HepG2 (cell line): Measurements from ENCODE around the gene CIART. TPM values are rescaled to one million over a fixed set of nuclear protein-coding genes. Genes with fewer than 3 reads are reported as not detected.

Experiments
- AGO2 ChIP-seq: fragments of 200-400 bp; formaldehyde crosslinking; optimal IDR thresholded peaks from 2 replicates; pipeline ENCODE3; 2017; ENCODE audit warnings: mild to moderate bottlenecking, low read depth, low read length, moderate library complexity
- CHD2 ChIP-seq: IDR thresholded peaks from 2 replicates; pipeline ENCODE4 v1.6.1; 2011; ENCODE audit warnings: low read depth, low read length, improper control_type of control experiment
- HES4 ChIP-seq: sonication (generic); formaldehyde crosslinking; IDR thresholded peaks from 2 replicates; pipeline ENCODE4 v1.9.0; 2021; ENCODE audit warnings: mild to moderate bottlenecking, missing genetic modification reagents, borderline replicate concordance
- HOXA9 ChIP-seq: sonication (generic); formaldehyde crosslinking; IDR thresholded peaks from 2 replicates; pipeline ENCODE4 v1.8.1; 2022; ENCODE audit warnings: missing genetic modification reagents, mild to moderate bottlenecking, moderate library complexity, borderline replicate concordance
- MED1 ChIP-seq: sonication (generic); formaldehyde crosslinking; IDR thresholded peaks from 2 replicates; pipeline ENCODE4 v1.4.0; 2020; ENCODE audit warnings: missing genetic modification reagents
- NFIB ChIP-seq: sonication (generic); formaldehyde crosslinking; IDR thresholded peaks from 2 replicates; pipeline ENCODE4 v1.9.0; 2021; ENCODE audit warnings: missing genetic modification reagents, mild to moderate bottlenecking, borderline replicate concordance
- PHF21A ChIP-seq: sonication (generic); formaldehyde crosslinking; IDR thresholded peaks from 2 replicates; pipeline ENCODE4 v1.5.0; 2020; ENCODE audit warnings: mild to moderate bottlenecking, missing genetic modification reagents
- PHF5A ChIP-seq: IDR thresholded peaks from one replicate; pipeline ENCODE4 v1.6.1; 2018; ENCODE audit warnings: low read depth, missing genetic modification reagents; ENCODE audit not compliant: unreplicated experiment
- ZNF232 ChIP-seq: sonication (generic); formaldehyde crosslinking; IDR thresholded peaks from 2 replicates; pipeline ENCODE4 v1.4.0; 2020; ENCODE audit warnings: missing genetic modification reagents, borderline replicate concordance
- ZNF24 ChIP-seq: fragments of 450-650 bp; IDR thresholded peaks from 2 replicates; pipeline ENCODE4 v1.6.1; 2017; ENCODE audit warnings: antibody characterized with exemption, mild to moderate bottlenecking
- ZNF33A ChIP-seq: sonication (generic); formaldehyde crosslinking; IDR thresholded peaks from 2 replicates; pipeline ENCODE4 v1.5.1; 2020; ENCODE audit warnings: missing genetic modification reagents, mild to moderate bottlenecking, moderate library complexity, borderline replicate concordance
- ZNF501 ChIP-seq: sonication (generic); formaldehyde crosslinking; IDR thresholded peaks from 2 replicates; pipeline ENCODE4 v1.5.1; 2020; ENCODE audit warnings: mild to moderate bottlenecking, moderate library complexity, missing genetic modification reagents
- ZNF672 ChIP-seq: sonication (generic); formaldehyde crosslinking; IDR thresholded peaks from 2 replicates; pipeline ENCODE4 v1.8.1; 2022; ENCODE audit warnings: missing genetic modification reagents
- ZNF766 ChIP-seq: sonication (generic); formaldehyde crosslinking; IDR thresholded peaks from 2 replicates; pipeline ENCODE4 v1.5.0; 2020; ENCODE audit warnings: missing genetic modification reagents, borderline replicate concordance
- ZNF780A ChIP-seq: sonication (generic); formaldehyde crosslinking; IDR thresholded peaks from 2 replicates; pipeline ENCODE4 v1.8.0; 2022; ENCODE audit warnings: mild to moderate bottlenecking, missing genetic modification reagents, moderate library complexity
- ZNF781 ChIP-seq: sonication (generic); formaldehyde crosslinking; IDR thresholded peaks from 2 replicates; pipeline ENCODE4 v1.5.1; 2020; ENCODE audit warnings: borderline replicate concordance, mild to moderate bottlenecking, missing genetic modification reagents; ENCODE audit errors: not compliant biosample characterization
- polyA plus RNA-seq, 8 experiments: library from polyadenylated mRNA; depleted of rRNA in 3 of 8; stranded (reverse) in 7 of 8; unstranded in 1 of 8; fragments of >200 nt; fragmentation: Illumina TruSeq in 4 of 8; extraction: Trizol in 4 of 8; gene quantifications; 2 replicates each; pipeline versions ENCODE4 v1.2.1 to v1.2.3, GENCODE V29; 2011 to 2016; ENCODE audit warnings: low read depth in 4 of 8, missing spikeins in 1 of 8, mixed read lengths in 1 of 8; ENCODE audit not compliant: insufficient read depth in 1 of 8
- total RNA-seq, 5 experiments: library from RNA; depleted of rRNA; stranded (reverse); fragments of >200 nt; fragmentation: Illumina TruSeq; extraction: Trizol; gene quantifications; 2 replicates each; pipeline ENCODE4 v1.2.3, GENCODE V29; 2016; ENCODE audit warnings: low read depth in 1 of 5
- TF ChIP-seq, protein P1 (sequence below): conservative IDR thresholded peaks from 2 replicates; pipeline ENCODE4 v1.6.1; 2018; ENCODE audit warnings: missing genetic modification reagents
- TF ChIP-seq, protein P2 (sequence below): sonication (generic); formaldehyde crosslinking; IDR thresholded peaks from 2 replicates; pipeline ENCODE4 v1.4.0; 2020; ENCODE audit warnings: low read depth, mild to moderate bottlenecking, missing genetic modification reagents
- TF ChIP-seq, protein P3 (sequence below): sonication (generic); formaldehyde crosslinking; IDR thresholded peaks from 2 replicates; pipeline ENCODE4 v1.5.1; 2020; ENCODE audit warnings: missing genetic modification reagents, mild to moderate bottlenecking, borderline replicate concordance
- TF ChIP-seq, protein P4 (sequence below): sonication (generic); formaldehyde crosslinking; IDR thresholded peaks from 2 replicates; pipeline ENCODE4 v1.8.1; 2023; ENCODE audit warnings: mild to moderate bottlenecking, inconsistent platforms, moderate library complexity, missing genetic modification reagents, borderline replicate concordance
- TF ChIP-seq, protein P5 (sequence below): sonication (generic); formaldehyde crosslinking; IDR thresholded peaks from 2 replicates; pipeline ENCODE4 v1.5.0; 2020; ENCODE audit warnings: mild to moderate bottlenecking, missing genetic modification reagents, moderate library complexity
- TF ChIP-seq, protein P6 (sequence below): sonication (generic); formaldehyde crosslinking; IDR thresholded peaks from 2 replicates; pipeline ENCODE4 v1.8.0; 2022; ENCODE audit warnings: mild to moderate bottlenecking, missing genetic modification reagents, moderate library complexity

CIART gene
- total and polyA plus RNA-seq, 2 of the 13 experiments (the other 11 are each of a cell fraction or from before 2014, with no cell fraction given): 0.58 TPM; not detected in 1

DNA sequence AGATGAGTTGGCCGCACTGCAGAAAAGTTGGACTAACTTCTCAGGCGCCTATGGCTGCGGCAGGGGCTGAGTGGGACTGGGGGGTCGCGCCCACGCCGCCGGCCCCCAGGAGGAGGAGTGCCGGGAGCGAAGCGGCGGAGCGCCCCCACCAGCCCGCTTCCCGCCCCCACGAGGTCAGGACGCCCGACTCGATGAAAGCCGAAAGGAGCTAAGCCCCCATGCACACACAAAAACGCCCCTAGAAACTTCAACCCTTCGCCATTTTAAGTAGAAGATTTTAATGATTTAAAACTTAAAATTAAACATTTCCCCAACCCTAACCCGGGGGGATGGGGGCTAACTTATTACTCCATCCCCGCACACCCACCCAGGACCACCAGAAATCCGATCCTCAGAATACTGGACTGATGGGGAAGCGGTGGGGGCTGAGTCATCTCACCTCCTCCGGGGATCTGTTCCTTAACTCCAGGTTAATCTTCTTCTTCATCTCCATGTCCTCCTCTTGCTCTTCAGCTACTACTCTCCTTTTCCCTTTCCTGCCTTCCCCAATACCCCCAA, 47.0 kb upstream of the CIART start (continued):
- TF ChIP-seq HES4 (CRISPR knock-in tag) (no peak; the same call in 1 of the 2 replicates), ZNF672 (peak; percentile 11; the same call in 1 of the 2 replicates), NFIB (CRISPR knock-in tag) (no peak), ZNF780A (no peak; the same call in 1 of the 2 replicates), ZNF781 (peak; percentile 1), ZNF232 (CRISPR knock-in tag) (no peak), CHD2 (no peak), ZNF501 (CRISPR knock-in tag) (no peak), PHF21A (CRISPR knock-in tag) (no peak), ZNF766 (CRISPR knock-in tag) (no peak), MED1 (no peak), AGO2 (peak; percentile 0), ZNF33A (CRISPR knock-in tag) (no peak), HOXA9 (CRISPR knock-in tag) (no peak), ZNF24 (no peak), PHF5A (CRISPR knock-in tag) (no peak)
- TF ChIP-seq, protein P1, sequence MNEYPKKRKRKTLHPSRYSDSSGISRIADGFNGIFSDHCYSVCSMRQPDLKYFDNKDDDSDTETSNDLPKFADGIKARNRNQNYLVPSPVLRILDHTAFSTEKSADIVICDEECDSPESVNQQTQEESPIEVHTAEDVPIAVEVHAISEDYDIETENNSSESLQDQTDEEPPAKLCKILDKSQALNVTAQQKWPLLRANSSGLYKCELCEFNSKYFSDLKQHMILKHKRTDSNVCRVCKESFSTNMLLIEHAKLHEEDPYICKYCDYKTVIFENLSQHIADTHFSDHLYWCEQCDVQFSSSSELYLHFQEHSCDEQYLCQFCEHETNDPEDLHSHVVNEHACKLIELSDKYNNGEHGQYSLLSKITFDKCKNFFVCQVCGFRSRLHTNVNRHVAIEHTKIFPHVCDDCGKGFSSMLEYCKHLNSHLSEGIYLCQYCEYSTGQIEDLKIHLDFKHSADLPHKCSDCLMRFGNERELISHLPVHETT (CRISPR knock-in tag): no peak
- TF ChIP-seq, protein P2, sequence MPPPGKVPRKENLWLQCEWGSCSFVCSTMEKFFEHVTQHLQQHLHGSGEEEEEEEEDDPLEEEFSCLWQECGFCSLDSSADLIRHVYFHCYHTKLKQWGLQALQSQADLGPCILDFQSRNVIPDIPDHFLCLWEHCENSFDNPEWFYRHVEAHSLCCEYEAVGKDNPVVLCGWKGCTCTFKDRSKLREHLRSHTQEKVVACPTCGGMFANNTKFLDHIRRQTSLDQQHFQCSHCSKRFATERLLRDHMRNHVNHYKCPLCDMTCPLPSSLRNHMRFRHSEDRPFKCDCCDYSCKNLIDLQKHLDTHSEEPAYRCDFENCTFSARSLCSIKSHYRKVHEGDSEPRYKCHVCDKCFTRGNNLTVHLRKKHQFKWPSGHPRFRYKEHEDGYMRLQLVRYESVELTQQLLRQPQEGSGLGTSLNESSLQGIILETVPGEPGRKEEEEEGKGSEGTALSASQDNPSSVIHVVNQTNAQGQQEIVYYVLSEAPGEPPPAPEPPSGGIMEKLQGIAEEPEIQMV (CRISPR knock-in tag): no peak
- TF ChIP-seq, protein P3, sequence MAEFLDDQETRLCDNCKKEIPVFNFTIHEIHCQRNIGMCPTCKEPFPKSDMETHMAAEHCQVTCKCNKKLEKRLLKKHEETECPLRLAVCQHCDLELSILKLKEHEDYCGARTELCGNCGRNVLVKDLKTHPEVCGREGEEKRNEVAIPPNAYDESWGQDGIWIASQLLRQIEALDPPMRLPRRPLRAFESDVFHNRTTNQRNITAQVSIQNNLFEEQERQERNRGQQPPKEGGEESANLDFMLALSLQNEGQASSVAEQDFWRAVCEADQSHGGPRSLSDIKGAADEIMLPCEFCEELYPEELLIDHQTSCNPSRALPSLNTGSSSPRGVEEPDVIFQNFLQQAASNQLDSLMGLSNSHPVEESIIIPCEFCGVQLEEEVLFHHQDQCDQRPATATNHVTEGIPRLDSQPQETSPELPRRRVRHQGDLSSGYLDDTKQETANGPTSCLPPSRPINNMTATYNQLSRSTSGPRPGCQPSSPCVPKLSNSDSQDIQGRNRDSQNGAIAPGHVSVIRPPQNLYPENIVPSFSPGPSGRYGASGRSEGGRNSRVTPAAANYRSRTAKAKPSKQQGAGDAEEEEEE (CRISPR knock-in tag): no peak
- TF ChIP-seq, protein P4, sequence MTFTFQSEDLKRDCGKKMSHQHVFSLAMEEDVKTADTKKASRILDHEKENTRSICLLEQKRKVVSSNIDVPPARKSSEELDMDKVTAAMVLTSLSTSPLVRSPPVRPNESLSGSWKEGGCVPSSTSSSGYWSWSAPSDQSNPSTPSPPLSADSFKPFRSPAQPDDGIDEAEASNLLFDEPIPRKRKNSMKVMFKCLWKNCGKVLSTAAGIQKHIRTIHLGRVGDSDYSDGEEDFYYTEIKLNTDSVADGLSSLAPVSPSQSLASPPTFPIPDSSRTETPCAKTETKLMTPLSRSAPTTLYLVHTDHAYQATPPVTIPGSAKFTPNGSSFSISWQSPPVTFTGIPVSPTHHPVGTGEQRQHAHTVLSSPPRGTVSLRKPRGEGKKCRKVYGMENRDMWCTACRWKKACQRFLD (CRISPR knock-in tag): no peak
- TF ChIP-seq, protein P5, sequence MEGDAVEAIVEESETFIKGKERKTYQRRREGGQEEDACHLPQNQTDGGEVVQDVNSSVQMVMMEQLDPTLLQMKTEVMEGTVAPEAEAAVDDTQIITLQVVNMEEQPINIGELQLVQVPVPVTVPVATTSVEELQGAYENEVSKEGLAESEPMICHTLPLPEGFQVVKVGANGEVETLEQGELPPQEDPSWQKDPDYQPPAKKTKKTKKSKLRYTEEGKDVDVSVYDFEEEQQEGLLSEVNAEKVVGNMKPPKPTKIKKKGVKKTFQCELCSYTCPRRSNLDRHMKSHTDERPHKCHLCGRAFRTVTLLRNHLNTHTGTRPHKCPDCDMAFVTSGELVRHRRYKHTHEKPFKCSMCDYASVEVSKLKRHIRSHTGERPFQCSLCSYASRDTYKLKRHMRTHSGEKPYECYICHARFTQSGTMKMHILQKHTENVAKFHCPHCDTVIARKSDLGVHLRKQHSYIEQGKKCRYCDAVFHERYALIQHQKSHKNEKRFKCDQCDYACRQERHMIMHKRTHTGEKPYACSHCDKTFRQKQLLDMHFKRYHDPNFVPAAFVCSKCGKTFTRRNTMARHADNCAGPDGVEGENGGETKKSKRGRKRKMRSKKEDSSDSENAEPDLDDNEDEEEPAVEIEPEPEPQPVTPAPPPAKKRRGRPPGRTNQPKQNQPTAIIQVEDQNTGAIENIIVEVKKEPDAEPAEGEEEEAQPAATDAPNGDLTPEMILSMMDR (CRISPR knock-in tag): peak; percentile 19; the same call in 1 of the 2 replicates
- TF ChIP-seq, protein P6, sequence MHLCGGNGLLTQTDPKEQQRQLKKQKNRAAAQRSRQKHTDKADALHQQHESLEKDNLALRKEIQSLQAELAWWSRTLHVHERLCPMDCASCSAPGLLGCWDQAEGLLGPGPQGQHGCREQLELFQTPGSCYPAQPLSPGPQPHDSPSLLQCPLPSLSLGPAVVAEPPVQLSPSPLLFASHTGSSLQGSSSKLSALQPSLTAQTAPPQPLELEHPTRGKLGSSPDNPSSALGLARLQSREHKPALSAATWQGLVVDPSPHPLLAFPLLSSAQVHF (CRISPR knock-in tag): no peak
